Measurements from ENCODE around the gene PLA2G4C. TPM values are rescaled to one million over a fixed set of nuclear protein-coding genes. Genes with fewer than 3 reads are reported as not detected.

PLA2G4C gene
- total and polyA plus RNA-seq, 2 of the 8 experiments (the other 6 are each of a cell fraction or from before 2014, with no cell fraction given), result 14.9 to 20.5 TPM

DNA sequence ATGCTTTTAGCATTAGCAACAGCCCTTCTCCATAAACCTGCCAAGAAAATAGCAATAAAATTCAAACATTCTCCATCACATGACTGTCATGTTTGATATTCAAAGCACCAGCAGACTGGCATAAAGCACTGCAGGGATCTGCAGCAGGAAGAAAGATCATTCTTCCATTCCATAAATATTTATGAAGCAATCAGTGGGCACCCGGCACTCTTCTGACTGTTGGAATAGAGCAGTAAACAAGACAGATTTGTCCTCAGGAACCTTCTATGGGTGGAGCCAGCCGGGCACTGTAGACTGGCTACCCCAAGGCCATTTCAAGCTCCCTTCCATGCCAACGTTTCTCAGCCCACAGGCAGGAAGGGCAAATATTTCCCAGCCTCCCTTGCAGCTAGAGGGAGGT, 25.5 kb downstream of the PLA2G4C start:
- H2BK12ac ChIP-seq (ENCODE audit: low read depth, low read length), result no peak overlapping the region
- H3K56ac ChIP-seq (replicated peaks; ENCODE audit: insufficient read length, low read depth, low read length), result no peak overlapping the region
- no peaks in the 10 kb centered on the region for H3K79me1 ChIP-seq (ENCODE audit: low read depth, low read length)
- H4K20me1 ChIP-seq (replicated peaks in 1 of 2; ENCODE audit: control insufficient read depth in 1 of 2, insufficient read depth in 2 of 2, low read length in 2 of 2), result no peaks in the 10 kb centered on the region
- no peaks in the 10 kb centered on the region; the same call in 1 of the 2 replicates for H3K23me2 ChIP-seq (ENCODE audit: low read depth, low read length)
- H3K9ac ChIP-seq (replicated peaks in 1 of 4; ENCODE audit: extremely low read depth in 1 of 4, low read depth in 3 of 4, low read length in 3 of 4), result no peak overlapping the region
- no peak overlapping the region for H3K4ac ChIP-seq (replicated peaks; ENCODE audit: insufficient read length, low read depth, low read length)
- H3K27me3 ChIP-seq (replicated peaks in 1 of 4; ENCODE audit: control insufficient read depth in 3 of 4, extremely low read depth in 1 of 4, insufficient read depth in 3 of 4, low read length in 3 of 4), result no peaks in the 10 kb centered on the region; a peak in 1 of 7 replicates
- H4K5ac ChIP-seq (ENCODE audit: insufficient read length, low read depth, low read length), result no peak overlapping the region
- H3K18ac ChIP-seq (ENCODE audit: extremely low read depth, low read length), result no peak overlapping the region
- no peaks in the 10 kb centered on the region; a peak in 1 of 7 replicates for H3K4me1 ChIP-seq (replicated peaks in 1 of 4; ENCODE audit: control insufficient read depth in 3 of 4, insufficient read depth in 4 of 4, low read length in 3 of 4)
- POLR2A ChIA-PET (ENCODE audit: partially characterized antibody), result interaction anchor here (1.2 to 1.3 kb wide), 2 partner anchors 10 to 23 kb away, joined by 4 to 5 read pairs; no protein-coding TSS in a partner anchor
- H3K23ac ChIP-seq (ENCODE audit: insufficient read length), result no peak overlapping the region
- DNase-seq (ENCODE audit: low read depth in 1 of 2, low spot score in 2 of 2) (no peak), FAIRE-seq (no peak)
- H3K9me3 ChIP-seq (ENCODE audit: insufficient read depth in 2 of 2, low read depth in 1 of 2, low read length in 1 of 2), result peaks cover 0 to 2% of the 10 kb centered on the region in 2 experiments; a peak in 1 of 4 replicates
- H3K36me3 ChIP-seq (ENCODE audit: control insufficient read depth in 2 of 4, insufficient read depth in 4 of 4, low read length in 3 of 4), result no peaks in the 10 kb centered on the region
- H4K8ac ChIP-seq (ENCODE audit: extremely low read depth, insufficient read depth, low read length), result no peak overlapping the region
- 82% methylated on average over 3 of the region's 3 CpGs; no CpG with 5 or more reads in 1 of the 2 experiments for WGBS, 2 experiments (ENCODE audit: extremely low coverage in 1 of 2, insufficient coverage in 1 of 2, insufficient read length in 1 of 2, insufficient replicate concordance in 2 of 2, low coverage in 1 of 2, low lambda C conversion rate in 2 of 2, missing lambda C conversion rate in 1 of 2)
- no peaks in the 10 kb centered on the region for H3K79me2 ChIP-seq (ENCODE audit: control insufficient read depth in 1 of 2, insufficient read depth in 2 of 2, low read length in 2 of 2)
- no peak overlapping the region for H3K4me3 ChIP-seq (ENCODE audit: extremely low read depth in 1 of 4, insufficient read depth in 2 of 4, low read depth in 3 of 4, low read length in 4 of 4)
- no peak overlapping the region for H4K91ac ChIP-seq (replicated peaks; ENCODE audit: insufficient read length, low read length)
- CTCF ChIA-PET (ENCODE audit: partially characterized antibody), result interaction anchor here (1.4 to 5.8 kb wide), 4 partner anchors 14 to 121 kb away, joined by 4 to 43 read pairs (median 23); no protein-coding TSS in a partner anchor
- no peak overlapping the region for H3K4me2 ChIP-seq (ENCODE audit: insufficient read depth in 1 of 2, low read depth in 2 of 2, low read length in 2 of 2)
- H2BK120ac ChIP-seq (replicated peaks; ENCODE audit: low read depth, low read length), result no peak overlapping the region
- no peak overlapping the region for H2AK5ac ChIP-seq (ENCODE audit: low read depth, low read length)
- H3K27ac ChIP-seq (ENCODE audit: low read depth, low read length), result no peak overlapping the region
- no peak overlapping the region for H2AFZ ChIP-seq (ENCODE audit: low read length)
- no peak overlapping the region for H2BK20ac ChIP-seq (ENCODE audit: low read length)
- no peak overlapping the region for H2BK5ac ChIP-seq (ENCODE audit: low read depth, low read length)
- no peak overlapping the region for H2BK15ac ChIP-seq (ENCODE audit: low read length)
- no peak overlapping the region for H3K14ac ChIP-seq (ENCODE audit: insufficient read length)
- TF ChIP-seq JUND (IDR thresholded peaks at IDR 0.05; ENCODE audit: low read length) (no peak), GTF2F1 (IDR thresholded peaks at IDR 0.05; ENCODE audit: borderline replicate concordance, low read depth, low read length) (no peak), PHF8 (conservative IDR thresholded peaks at IDR 0.05; ENCODE audit: low read depth, low read length) (no peak), RXRA (IDR thresholded peaks at IDR 0.05; ENCODE audit: insufficient read depth, low read depth, low read length) (no peak), ASH2L (IDR thresholded peaks at IDR 0.05; ENCODE audit: low read length) (no peak), POU5F1 (IDR thresholded peaks at IDR 0.05; ENCODE audit: low read depth, low read length) (no peak), FOSL1 (IDR thresholded peaks at IDR 0.05; ENCODE audit: insufficient read depth, low read depth, low read length) (no peak), YY1 (IDR thresholded peaks at IDR 0.05; ENCODE audit: low read depth, low read length) (no peak), EZH2 (IDR thresholded peaks at IDR 0.05; ENCODE audit: low read depth, low read length, severe bottlenecking) (no peak), NRF1 (IDR thresholded peaks at IDR 0.05; ENCODE audit: low read depth, low read length) (no peak), RBBP5 (IDR thresholded peaks at IDR 0.05; ENCODE audit: borderline replicate concordance, low read depth, low read length) (no peak)
- TF ChIP-seq, protein P1, sequence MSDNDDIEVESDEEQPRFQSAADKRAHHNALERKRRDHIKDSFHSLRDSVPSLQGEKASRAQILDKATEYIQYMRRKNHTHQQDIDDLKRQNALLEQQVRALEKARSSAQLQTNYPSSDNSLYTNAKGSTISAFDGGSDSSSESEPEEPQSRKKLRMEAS (IDR thresholded peaks at IDR 0.05), result no peak
- TF ChIP-seq, protein P2, sequence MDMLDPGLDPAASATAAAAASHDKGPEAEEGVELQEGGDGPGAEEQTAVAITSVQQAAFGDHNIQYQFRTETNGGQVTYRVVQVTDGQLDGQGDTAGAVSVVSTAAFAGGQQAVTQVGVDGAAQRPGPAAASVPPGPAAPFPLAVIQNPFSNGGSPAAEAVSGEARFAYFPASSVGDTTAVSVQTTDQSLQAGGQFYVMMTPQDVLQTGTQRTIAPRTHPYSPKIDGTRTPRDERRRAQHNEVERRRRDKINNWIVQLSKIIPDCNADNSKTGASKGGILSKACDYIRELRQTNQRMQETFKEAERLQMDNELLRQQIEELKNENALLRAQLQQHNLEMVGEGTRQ (IDR thresholded peaks at IDR 0.05; ENCODE audit: low read length), result no peak
